Measurements from ENCODE around the gene SF3B2.
"Not testable (repeated sequence)": the region's sequence is repeated elsewhere in the genome, so short reads cannot be mapped to it uniquely, and the experiment has no call there.

The SF3B2 gene

DNA sequence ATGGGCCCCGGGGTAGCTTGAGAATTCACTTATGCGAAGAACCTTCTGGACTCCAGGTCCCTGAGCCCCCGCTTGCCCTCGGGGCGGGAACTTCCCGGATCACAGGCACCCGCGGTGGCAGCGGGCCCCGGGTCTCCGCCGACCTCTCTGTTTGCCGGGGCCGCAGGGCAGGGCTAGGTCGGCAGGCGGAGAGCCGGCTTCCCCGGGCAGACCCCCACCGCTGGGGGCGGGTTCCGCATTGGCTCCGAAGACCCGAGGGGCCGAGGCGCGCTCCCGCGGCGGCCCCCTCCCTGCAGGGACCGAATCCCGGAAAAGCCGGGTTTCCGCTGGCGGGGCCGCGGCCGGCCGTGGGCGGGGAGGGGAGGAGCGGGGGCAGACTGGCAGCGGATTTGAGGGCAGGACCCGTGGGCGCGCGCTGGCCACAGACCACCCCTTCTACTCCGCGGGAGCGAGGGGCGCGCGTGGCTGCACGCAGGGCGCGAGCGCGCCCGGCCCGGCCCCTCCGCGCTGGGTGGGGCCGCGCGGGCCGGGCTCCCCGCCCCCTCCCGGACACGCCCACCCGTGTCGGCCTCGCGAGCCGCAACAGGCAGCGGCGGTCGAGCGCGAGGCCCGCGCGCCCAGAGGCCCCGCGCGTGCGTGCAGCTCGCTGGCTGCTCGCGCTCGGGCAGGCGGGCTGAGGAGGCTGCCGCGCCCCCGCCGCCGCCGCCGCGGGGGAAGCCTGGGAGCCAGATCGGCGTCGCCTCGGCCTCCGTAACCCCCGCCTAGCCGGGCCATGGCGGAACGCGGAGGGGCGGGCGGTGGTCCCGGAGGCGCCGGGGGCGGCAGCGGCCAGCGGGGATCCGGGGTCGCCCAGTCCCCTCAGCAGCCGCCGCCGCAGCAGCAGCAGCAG lies 17.8 kb downstream of the SF3B2 start, which contains the start of gene PACS1:
PACS1 (plus strand) TSS at position 558 of the 889 bp plus-strand sequence; CDS start at position 773, 215 bp downstream.
- Mint-ChIP-seq H3K27ac (peak within 1 kb of the TSS; percentile 97), H3K27me3 (no peaks in the 10 kb centered on the region), H3K4me1 (peaks cover 49 to 75% of the 10 kb centered on the region in 2 donors), H3K36me3 (peaks cover 47 to 66% of the 10 kb centered on the region in 2 donors), H3K9me3 (no peaks in the 10 kb centered on the region), H3K4me3 (peak within 1 kb of the TSS; percentile 93 to 97)
- ATAC-seq (replicated peaks) (peak; percentile 59 to 71), DNase-seq (peak; percentile 82)

DNA sequence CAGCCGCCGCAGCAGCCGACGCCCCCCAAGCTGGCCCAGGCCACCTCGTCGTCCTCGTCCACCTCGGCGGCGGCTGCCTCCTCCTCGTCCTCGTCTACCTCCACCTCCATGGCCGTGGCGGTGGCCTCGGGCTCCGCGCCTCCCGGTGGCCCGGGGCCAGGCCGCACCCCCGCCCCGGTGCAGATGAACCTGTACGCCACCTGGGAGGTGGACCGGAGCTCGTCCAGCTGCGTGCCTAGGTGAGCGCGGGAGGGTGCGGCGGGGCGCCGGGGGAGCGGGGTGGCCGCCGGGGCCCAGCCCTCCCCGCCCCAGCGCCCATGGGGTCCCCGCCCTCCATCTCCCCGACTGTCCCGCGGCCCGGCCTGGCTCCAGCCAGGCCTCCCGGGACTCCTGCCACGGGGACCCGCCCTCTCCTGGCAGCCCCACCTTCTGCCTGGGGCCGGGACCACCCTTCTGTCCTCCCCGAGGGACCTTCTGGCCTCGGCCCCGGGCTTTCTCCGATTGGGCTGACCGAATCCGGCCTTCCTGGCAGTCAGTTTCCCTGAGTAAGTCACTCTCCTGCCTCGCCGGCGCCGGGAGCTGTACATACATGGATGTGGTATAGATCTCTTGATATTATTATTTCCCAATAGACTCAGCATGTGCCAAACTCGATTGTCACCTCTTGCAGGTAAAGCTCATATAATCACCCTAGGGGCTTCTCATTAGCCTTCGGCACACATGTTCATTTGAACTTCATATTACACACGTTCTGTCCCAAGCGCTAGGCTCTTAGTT lies 18.6 kb downstream of the SF3B2 start:
- Mint-ChIP-seq H3K4me3 (peak overlapping the region; percentile 93 to 97), H3K9me3 (no peaks in the 10 kb centered on the region), H3K27ac (peak overlapping the region; percentile 96), H3K36me3 (peaks cover 43 to 64% of the 10 kb centered on the region in 2 donors), H3K27me3 (no peaks in the 10 kb centered on the region), H3K4me1 (peaks cover 49 to 73% of the 10 kb centered on the region in 2 donors)
- ATAC-seq (replicated peaks) = peak; percentile 1 to 4
- no peak for DNase-seq

DNA sequence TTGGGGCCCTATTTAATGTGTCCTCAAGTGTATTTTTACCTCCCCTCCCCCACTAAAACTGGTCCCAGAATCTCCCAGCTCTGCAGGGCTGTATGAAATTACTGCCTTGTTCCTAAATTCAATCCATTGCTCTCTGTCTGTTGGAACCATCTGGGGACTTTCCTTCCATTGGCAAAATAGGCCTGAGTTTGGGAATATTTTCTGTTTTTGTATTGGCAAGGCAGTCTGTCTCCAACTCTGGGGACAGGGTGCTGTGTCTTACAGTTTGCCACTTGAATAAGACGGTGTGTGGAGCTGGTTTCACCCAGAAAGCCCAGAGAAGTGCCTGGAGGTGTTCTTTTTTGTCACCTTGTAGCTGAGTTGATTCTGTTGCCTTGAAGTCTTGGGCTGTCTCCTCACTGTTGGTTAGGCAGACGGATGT lies 19.2 kb downstream of the SF3B2 start:
- DNase-seq = no peak
- no peaks in the 10 kb centered on the region for H3K27me3 Mint-ChIP-seq
- peak overlapping the region; percentile 93 to 97 for H3K4me3 Mint-ChIP-seq
- H3K36me3 Mint-ChIP-seq = peaks cover 43 to 59% of the 10 kb centered on the region in 2 donors
- peaks cover 48 to 75% of the 10 kb centered on the region in 2 donors for H3K4me1 Mint-ChIP-seq
- no peak for ATAC-seq (replicated peaks)
- H3K27ac Mint-ChIP-seq = peak overlapping the region; percentile 96
- H3K9me3 Mint-ChIP-seq = no peaks in the 10 kb centered on the region

DNA sequence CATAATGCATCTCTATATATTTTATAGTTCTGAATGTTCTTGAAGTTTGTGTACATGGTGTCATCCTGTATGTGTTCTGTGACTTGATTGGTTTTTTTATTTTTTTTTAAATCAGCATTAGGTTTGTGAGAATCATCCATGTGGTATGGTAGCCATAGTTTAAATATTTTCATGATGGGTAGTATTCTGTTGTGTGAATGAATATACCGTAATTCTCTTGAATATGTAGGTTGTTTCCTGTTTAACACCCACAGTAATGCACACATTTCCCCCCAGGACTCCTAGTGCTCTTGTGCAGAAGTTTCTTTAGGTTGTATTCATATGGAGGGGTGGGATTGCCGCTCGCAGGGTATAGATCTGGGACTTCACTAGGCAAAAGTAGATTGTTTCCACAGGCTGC lies 19.9 kb downstream of the SF3B2 start:
- Mint-ChIP-seq H3K4me3 (peak overlapping the region; percentile 93 to 97), H3K36me3 (peaks cover 38 to 52% of the 10 kb centered on the region in 2 donors), H3K4me1 (peaks cover 41 to 75% of the 10 kb centered on the region in 2 donors), H3K27me3 (no peaks in the 10 kb centered on the region), H3K9me3 (no peaks in the 10 kb centered on the region), H3K27ac (peak overlapping the region; percentile 37)
- DNase-seq = no peak
- ATAC-seq (replicated peaks) = no peak

DNA sequence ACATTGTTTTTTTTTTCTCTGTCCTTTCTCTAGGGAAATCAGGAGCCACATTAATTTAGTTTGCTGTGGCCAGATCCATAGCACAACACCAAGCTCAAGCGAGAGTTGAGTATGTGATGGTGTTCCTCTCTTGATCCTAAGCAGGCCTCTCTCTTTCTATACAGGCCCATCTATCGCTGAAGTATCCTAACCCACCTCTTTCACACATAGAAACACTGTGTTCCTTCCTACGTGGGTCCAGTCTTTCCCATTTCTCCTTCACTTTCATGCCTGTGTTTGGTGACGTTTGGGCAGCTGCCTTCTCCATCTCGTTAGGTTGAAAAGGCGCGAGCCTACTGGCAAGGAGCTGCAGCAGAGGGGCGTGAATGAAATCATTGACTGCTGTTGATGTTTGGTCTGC lies 20.4 kb downstream of the SF3B2 start:
- H3K9me3 Mint-ChIP-seq = no peaks in the 10 kb centered on the region
- H3K27ac Mint-ChIP-seq = peak overlapping the region; percentile 39
- peaks cover 37 to 51% of the 10 kb centered on the region in 2 donors for H3K36me3 Mint-ChIP-seq
- no peak for ATAC-seq (replicated peaks)
- no peak for DNase-seq
- H3K27me3 Mint-ChIP-seq = no peaks in the 10 kb centered on the region
- H3K4me1 Mint-ChIP-seq = peaks cover 40 to 75% of the 10 kb centered on the region in 2 donors
- H3K4me3 Mint-ChIP-seq = peak overlapping the region; percentile 93 to 97

DNA sequence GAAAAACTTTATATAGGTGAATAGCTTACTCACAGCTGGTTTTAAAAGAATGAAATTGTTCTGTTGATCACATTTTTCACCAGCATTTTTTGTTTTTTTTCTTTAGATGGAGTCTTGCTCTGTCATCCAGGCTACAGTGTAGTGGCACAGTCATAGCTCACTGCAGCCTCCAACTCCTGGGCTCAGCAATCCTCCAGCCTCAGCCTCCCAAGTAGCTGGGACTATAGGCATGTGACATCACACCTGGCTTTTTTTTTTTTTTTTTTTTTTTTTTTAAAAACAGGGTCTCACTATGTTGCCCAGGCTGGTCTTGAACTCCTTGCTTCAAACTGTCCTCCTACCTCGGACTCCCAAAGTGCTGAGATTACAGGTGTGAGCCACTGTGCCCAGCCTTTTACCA lies 21.5 kb downstream of the SF3B2 start:
- Mint-ChIP-seq H3K27me3 (no peaks in the 10 kb centered on the region), H3K4me3 (no peak overlapping the region), H3K36me3 (peaks cover 29 to 46% of the 10 kb centered on the region in 2 donors), H3K4me1 (peaks cover 36 to 75% of the 10 kb centered on the region in 2 donors), H3K27ac (no peak overlapping the region), H3K9me3 (no peaks in the 10 kb centered on the region)
- DNase-seq = no peak
- ATAC-seq (replicated peaks) = no peak

DNA sequence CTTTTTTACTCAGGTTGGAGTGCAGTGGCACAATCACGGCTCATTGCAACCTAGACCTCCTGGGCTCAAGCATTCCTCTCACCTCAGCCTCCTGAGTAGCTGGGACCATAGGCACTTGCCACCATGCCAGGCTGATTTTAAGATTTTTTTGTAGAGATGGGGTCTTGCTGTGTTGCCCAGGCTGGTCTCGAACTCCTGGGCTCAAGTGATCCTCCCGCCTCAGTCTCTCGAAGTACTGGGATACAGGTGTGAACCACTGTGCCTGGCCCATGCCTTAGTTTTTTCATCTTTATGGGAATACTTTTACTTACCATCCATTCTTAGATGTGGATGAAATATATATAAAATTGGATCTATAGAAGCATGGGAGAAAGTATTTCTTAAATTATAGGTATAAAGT lies 23.1 kb downstream of the SF3B2 start:
- no peaks in the 10 kb centered on the region for H3K27me3 Mint-ChIP-seq
- no peak overlapping the region for H3K4me3 Mint-ChIP-seq
- H3K9me3 Mint-ChIP-seq = no peaks in the 10 kb centered on the region
- H3K36me3 Mint-ChIP-seq = peaks cover 26 to 50% of the 10 kb centered on the region in 2 donors
- DNase-seq (no peak), ATAC-seq (replicated peaks) (no peak)
- peaks cover 43 to 80% of the 10 kb centered on the region in 2 donors for H3K4me1 Mint-ChIP-seq
- H3K27ac Mint-ChIP-seq = no peak overlapping the region

DNA sequence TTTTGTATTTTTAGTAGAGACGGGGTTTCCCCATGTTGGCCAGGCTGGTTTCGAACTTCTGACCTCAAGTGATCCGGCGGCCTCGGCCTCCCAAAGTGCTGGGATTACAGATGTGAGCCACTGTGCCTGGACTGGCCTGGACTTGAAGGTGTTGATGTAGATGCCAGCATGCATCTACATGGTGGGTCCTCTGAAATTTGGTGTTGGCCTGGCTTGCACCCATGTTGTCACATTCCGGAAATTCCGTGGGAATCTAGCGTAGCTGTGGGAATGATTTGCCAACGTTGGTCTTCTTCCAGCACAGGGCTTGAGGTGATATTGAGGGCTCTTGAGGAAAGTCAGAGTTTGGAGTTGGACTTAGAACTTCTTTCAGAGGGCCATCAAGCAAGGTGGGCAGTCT lies 24.4 kb downstream of the SF3B2 start:
- Mint-ChIP-seq H3K36me3 (peaks cover 26 to 46% of the 10 kb centered on the region in 2 donors), H3K9me3 (no peaks in the 10 kb centered on the region)

DNA sequence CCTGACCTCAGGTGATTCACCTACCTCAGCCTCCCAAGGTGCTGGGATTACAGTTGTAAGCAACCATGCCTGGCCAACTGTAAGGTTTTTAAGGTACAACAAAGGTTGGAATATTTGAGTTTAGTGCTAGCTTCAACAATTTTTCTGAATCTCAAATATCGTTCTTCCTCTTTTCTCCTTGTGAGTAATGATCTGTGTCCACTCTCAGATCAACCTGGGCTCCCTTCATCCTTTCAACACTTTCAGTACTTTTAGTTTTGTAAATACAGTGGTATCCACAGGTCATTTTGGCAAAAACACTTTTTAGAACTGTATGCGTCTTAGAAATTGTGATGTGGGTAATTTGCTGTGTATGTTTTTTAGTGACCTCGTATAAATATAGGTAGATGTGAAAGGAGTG lies 25.8 kb downstream of the SF3B2 start:
- H3K9me3 Mint-ChIP-seq = no peaks in the 10 kb centered on the region
- H3K27ac Mint-ChIP-seq = peak overlapping the region; percentile 81
- H3K36me3 Mint-ChIP-seq = peaks cover 18 to 37% of the 10 kb centered on the region in 2 donors
- no peaks in the 10 kb centered on the region for H3K27me3 Mint-ChIP-seq
- ATAC-seq (replicated peaks) (peak; percentile 44 to 55), DNase-seq (no peak)
- H3K4me3 Mint-ChIP-seq = peak overlapping the region in 1 of 2 donors; percentile 18
- peaks cover 41 to 82% of the 10 kb centered on the region in 2 donors for H3K4me1 Mint-ChIP-seq

More for the DNA sequence above, 24.4 kb downstream of the SF3B2 start:
- Mint-ChIP-seq H3K27me3 (no peaks in the 10 kb centered on the region), H3K27ac (peak overlapping the region; percentile 69), H3K4me3 (no peak overlapping the region), H3K4me1 (peaks cover 47 to 85% of the 10 kb centered on the region in 2 donors)
- DNase-seq = no peak
- no peak for ATAC-seq (replicated peaks)

DNA sequence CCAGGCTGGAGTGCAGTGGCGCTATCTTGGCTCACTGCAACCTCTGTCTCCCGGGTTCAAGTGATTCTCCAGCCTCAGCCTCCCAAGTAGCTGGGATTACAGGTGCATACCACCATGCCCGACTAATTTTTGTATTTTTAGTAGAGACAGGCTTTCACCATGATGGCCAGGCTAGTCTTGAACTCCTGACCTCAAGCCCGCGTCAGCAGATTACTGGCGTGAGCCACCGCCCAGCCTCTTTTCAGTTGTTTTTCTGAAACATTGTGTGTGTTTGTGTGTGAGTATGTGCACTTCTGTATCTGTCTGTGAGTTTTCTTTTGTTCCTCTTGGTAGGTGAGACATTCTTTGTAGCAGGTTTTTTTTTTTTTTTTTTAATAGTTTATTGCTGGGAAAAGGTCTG lies 26.8 kb downstream of the SF3B2 start:
- ATAC-seq (replicated peaks) = not testable (repeated sequence)

DNA sequence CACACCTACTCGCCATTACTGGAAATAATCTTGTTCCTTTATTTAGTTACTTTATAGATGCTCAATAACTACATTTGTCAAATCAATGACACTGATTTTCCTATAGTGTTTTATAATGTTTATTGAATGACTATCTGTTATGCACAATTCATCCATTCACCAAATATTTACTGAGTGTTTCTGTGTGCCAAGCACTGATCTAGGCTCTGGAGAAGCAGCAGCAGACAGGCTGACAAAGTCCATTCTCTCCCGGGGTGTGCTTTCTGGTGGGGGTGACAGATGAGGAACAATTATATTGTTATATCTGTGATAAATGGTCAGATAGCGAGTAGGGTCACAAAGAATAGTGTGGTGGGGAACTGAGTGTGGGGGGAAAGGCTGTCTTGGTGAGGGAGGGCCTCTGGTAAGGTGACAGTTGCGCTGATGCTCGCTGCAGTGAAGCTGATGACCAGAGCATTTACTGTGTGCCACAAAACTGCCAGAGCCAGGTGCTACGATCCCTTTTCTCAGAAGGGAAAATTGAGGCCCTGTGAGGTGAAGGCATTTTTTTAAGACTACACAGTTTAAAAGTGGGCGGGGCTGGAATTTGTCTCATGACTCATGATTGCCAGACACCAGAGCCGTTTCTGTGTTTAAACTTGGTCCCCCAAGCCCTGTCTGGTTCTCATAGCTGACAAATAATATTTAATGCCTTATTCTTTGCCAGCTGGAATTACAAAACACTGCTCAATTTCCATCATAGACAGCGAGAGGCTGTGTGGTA lies 28.1 kb downstream of the SF3B2 start:
- DNase-seq (no peak), ATAC-seq (replicated peaks) (no peak)
- Mint-ChIP-seq H3K36me3 (peaks cover 13 to 22% of the 10 kb centered on the region in 2 donors), H3K27me3 (no peaks in the 10 kb centered on the region), H3K27ac (peak overlapping the region; percentile 88), H3K4me1 (peaks cover 45 to 93% of the 10 kb centered on the region in 2 donors), H3K4me3 (peak overlapping the region in 1 of 2 donors; percentile 36), H3K9me3 (no peaks in the 10 kb centered on the region)

More for the DNA sequence above, 26.8 kb downstream of the SF3B2 start:
- Mint-ChIP-seq H3K36me3 (peaks cover 16 to 31% of the 10 kb centered on the region in 2 donors), H3K27ac (peak overlapping the region; percentile 81), H3K4me1 (peaks cover 40 to 87% of the 10 kb centered on the region in 2 donors)
- DNase-seq, H3K27me3 Mint-ChIP-seq, H3K9me3 Mint-ChIP-seq, H3K4me3 Mint-ChIP-seq: not testable (repeated sequence)

DNA sequence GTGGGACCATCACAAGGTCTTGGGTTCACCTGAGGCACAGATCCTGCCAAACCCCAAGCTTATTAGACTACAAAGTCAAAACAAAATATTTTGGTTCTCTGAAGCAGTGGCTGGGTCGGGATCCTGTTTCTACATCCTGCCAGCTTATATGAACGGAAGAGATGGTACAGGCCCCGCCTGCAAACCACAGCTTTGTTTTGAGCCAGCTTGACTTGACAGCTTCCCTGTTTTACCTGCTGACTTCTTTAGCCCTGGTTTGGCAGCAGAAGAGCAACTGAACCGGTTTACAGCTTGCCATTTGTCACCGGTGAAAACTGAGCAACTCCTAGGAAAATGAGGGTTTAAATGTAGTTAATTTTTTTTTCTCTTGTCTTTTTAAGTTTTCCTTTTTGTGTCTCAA lies 29.3 kb downstream of the SF3B2 start:
- peak; percentile 54 for DNase-seq
- peak; percentile 94 to 98 for ATAC-seq (replicated peaks)
- H3K4me3 Mint-ChIP-seq = peak overlapping the region; percentile 65 to 70
- no peaks in the 10 kb centered on the region for H3K9me3 Mint-ChIP-seq
- H3K27ac Mint-ChIP-seq = peak overlapping the region; percentile 89
- peaks cover 8 to 21% of the 10 kb centered on the region in 2 donors for H3K36me3 Mint-ChIP-seq
- peaks cover 45 to 87% of the 10 kb centered on the region in 2 donors for H3K4me1 Mint-ChIP-seq
- H3K27me3 Mint-ChIP-seq = no peaks in the 10 kb centered on the region

DNA sequence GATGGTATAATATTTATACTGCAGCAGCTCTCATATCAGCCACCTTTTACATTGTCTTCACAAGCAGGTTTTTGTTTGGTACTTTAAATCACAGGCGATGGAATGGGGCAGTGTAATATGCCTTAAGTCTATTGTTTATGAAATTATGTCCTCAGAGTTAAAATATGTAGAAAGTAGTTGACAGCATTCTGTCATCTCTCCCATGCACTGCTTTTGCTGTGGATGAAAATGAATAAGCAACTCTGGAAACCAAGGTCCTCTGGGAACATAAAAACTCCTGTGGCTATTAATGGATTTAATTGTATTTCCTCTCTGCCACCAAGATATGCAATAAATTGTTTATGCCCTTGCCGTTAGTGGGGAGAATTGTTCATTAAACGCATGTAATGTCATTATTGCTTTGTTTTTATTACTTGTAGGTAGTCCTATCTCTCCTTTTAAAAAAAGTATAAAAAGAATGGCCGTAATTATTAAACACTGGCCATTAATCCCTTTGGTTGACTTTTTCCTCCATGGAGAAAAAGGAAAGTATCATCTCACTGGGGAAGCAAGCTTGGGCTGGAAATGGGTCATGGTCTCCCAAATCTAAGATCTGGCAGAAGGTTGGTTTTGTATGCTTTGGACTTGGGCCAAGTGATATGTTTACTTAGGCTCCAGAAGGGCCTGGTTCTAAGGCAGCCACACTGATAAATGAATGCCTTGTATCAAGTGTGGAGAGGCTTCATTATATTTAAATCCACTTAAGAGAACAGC lies 31.0 kb downstream of the SF3B2 start:
- ATAC-seq (replicated peaks) (no peak), DNase-seq (no peak)
- no peak overlapping the region for H3K4me3 Mint-ChIP-seq

More for the DNA sequence above, 31.0 kb downstream of the SF3B2 start:
- peak overlapping the region; percentile 15 for H3K27ac Mint-ChIP-seq
- H3K27me3 Mint-ChIP-seq = no peaks in the 10 kb centered on the region
- H3K4me1 Mint-ChIP-seq = peaks cover 47 to 87% of the 10 kb centered on the region in 2 donors
- no peaks in the 10 kb centered on the region for H3K9me3 Mint-ChIP-seq
- peaks cover 6 to 16% of the 10 kb centered on the region in 2 donors for H3K36me3 Mint-ChIP-seq
